ENCODE results near the gene NOTO.

NOTO gene

DNA sequence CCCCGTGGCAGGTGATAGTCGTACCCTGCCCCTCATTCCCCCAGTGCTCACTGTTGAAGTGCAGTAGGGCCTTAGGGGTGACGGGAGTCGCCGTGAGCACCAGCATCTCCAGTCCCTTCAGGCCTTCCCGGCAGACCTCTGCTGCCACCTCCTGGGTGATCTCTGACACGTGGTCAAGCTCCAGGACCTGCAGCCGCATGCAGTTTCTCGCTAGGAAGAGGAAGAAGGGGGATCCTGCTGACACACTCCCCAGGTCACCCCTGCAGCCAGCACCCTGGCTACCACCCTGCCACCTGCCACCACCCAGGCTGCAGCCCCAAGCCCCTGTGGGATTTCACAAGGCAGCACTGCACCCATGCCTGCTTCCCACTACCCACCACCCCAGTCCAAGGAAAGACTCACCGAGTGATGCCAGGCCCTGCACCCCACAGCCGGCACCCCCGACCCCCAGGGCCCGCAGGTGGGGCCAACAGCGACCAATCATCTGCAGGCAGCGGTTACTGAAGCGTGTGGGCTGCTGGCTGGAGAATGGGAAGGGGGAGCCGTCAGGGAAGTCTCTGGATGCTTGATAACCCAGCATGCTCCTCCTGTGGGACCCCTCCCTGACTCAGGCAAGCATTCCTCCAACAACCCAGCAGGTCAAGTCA, 58.1 kb downstream of the NOTO start:
- in situ Hi-C loops (cut with MboI; ENCODE audit: low pct_unique_long_range_greater_than_20kb, low sequenced_read_pairs, unreplicated experiment), result no loop called here
- DNase-seq (ENCODE audit: low spot score), result no peak
- TF ChIP-seq, protein P1, sequence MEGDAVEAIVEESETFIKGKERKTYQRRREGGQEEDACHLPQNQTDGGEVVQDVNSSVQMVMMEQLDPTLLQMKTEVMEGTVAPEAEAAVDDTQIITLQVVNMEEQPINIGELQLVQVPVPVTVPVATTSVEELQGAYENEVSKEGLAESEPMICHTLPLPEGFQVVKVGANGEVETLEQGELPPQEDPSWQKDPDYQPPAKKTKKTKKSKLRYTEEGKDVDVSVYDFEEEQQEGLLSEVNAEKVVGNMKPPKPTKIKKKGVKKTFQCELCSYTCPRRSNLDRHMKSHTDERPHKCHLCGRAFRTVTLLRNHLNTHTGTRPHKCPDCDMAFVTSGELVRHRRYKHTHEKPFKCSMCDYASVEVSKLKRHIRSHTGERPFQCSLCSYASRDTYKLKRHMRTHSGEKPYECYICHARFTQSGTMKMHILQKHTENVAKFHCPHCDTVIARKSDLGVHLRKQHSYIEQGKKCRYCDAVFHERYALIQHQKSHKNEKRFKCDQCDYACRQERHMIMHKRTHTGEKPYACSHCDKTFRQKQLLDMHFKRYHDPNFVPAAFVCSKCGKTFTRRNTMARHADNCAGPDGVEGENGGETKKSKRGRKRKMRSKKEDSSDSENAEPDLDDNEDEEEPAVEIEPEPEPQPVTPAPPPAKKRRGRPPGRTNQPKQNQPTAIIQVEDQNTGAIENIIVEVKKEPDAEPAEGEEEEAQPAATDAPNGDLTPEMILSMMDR (IDR thresholded peaks at IDR 0.05; ENCODE audit: extremely low read depth, insufficient read depth, missing control alignments), result peak; percentile 37

All from GM13977 (cell line).